Pancreas (tissue), 10 donors: Measurements from ENCODE around the gene MYORG. TPM values are rescaled to one million over a fixed set of nuclear protein-coding genes. Genes with fewer than 3 reads are reported as not detected.
A peak's percentile ranks its signal among the peaks of the same experiment; 100 is the strongest.

ENCODE experiments used
- ATAC-seq, 4 donors: fragments of 200-7000 bp; cut with Tn5 transposase; one replicate each; pipeline versions ENCODE4 v1.8.0 to v1.9.1; 2020; ENCODE audit warnings: mild to moderate bottlenecking in 4 of 4, moderate library complexity in 4 of 4
- DNase-seq, 6 donors: peaks; one replicate each; pipeline ENCODE4 v3.0.0-alpha.2; 2020
- FAIRE-seq: peaks from 2 replicates; lab custom pipeline; 2012; peaks lifted over from hg19 to GRCh38; lab: Jason Lieb, UNC
- H3K27ac ChIP-seq, 4 donors: fragments of 200-600 bp; sonication (generic); 1 replicate in 3 of 4; 2 replicates in 1 of 4; pipeline versions ENCODE4 v1.5.0 to v1.8.0; 2020
- H3K27me3 ChIP-seq, 4 donors: fragments of 200-600 bp; one replicate each; pipeline ENCODE4 v1.8.0; 2021
- H3K36me3 ChIP-seq, 3 donors: fragments of 200-600 bp; sonication (generic) in 1 of 3; one replicate each; pipeline versions ENCODE4 v1.5.0 to v1.8.0; 2020 to 2021
- H3K4me1 ChIP-seq, 3 donors: fragments of 200-600 bp; one replicate each; pipeline ENCODE4 v1.8.0; 2021
- H3K4me3 ChIP-seq, 4 donors: fragments of 200-600 bp; sonication (generic) in 2 of 4; one replicate each; pipeline versions ENCODE4 v1.5.0 to v1.8.0; 2020 to 2021
- H3K9me3 ChIP-seq, 4 donors: fragments of 200-600 bp; one replicate each; pipeline ENCODE4 v1.8.0; 2021
- WGBS, 2 donors: extraction: QIAGEN DNeasy Blood & Tissue Kit; methylation state at CpG; one replicate each; pipeline ENCODE4 v1.1.7; 2013; 5-methylcytosine and 5-hydroxymethylcytosine counted together
- intact Hi-C, 3 donors: fragments of 100-400 bp; cut with DNase I; formaldehyde crosslinking; loops; one replicate each; pipeline versions ENCODE4 v1.11.1 to v1.14.2; 2022
- polyA plus RNA-seq, 2 donors: library from polyadenylated mRNA; stranded (reverse); fragments of 200-250 nt; gene quantifications; one replicate each; pipeline ENCODE4 v1.2.3, GENCODE V29; 2013
- total RNA-seq, 6 donors: library from RNA; stranded (reverse); fragmentation: NEBNext Ultra II Directional in 4 of 6; extraction: Animal tissue kit (Norgen Biotek cat#: 25700) in 4 of 6; gene quantifications; one replicate each; pipeline versions ENCODE4 v1.2.1 to v1.2.4, GENCODE V29; 2021 to 2023
- TF ChIP-seq, protein P1 (sequence below), 4 donors: fragments of 200-600 bp; sonication (generic) in 3 of 4; IDR thresholded peaks; one replicate each; pipeline versions ENCODE4 v1.5.0 to v1.8.0; 2021; ENCODE audit warnings: antibody characterized with exemption in 4 of 4
- donor health status: healthy with polysubstance abuse.
- donor health status: DM: no; HTN: no; CAD: no; lungs with moderate emphysema.
- donor health status: DM: no; HTN: no; CAD: no.
- donor health status: control.
- donor health status: control.
- donor health status: Bipolar disorder and iron deficiency.
- donor health status: DM: yes; HTN: yes; CAD: no.
- donor health status: DM: no; HTN: no; CAD: no.
- donor health status: DM: no; HTN: no; CAD: no.
- donor health status: DM: yes; HTN: yes; CAD: no.

Gene MYORG
- total and polyA plus RNA-seq, 8 donors, result 1.8 to 17.5 (median 9.6) TPM

DNA sequence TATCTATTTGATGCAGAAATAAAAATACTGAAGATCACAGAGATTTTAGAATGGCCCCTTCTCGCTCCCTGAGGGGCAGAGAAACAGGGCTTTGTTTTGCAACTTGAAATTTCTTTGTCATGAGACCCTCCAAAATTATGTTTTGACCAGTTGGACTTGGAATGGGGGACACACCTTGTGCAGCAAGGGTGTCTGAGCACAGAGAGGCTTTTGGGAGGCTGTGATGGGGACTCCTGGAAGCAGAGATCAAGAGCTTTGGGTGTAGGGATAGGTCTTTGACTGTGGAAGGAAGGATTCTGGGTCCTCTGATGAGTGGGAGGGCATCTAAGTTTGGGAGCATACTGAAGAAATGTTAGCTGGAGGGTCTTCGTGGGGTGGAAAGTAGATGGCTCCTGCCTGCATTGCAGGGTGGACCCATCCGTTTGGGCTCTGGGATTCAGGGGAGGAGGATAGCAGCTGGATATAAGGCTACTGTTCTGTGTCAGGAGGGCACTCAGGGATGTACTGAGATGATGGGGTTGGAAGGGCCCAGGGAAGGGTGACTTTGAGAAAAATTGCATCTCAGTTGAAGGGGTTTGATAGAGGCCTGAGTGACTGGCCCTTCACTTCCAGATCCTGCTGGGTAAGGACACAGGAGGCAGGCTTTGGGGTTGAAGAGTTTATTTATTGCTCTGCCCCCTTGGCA lies 1.8 kb upstream of the MYORG start:
- H3K27me3 ChIP-seq, result no peaks in the 10 kb centered on the region
- no peak for FAIRE-seq
- no peaks in the 10 kb centered on the region for H3K9me3 ChIP-seq
- no peak overlapping the region for H3K27ac ChIP-seq
- 94% methylated on average over 3 of the region's 3 CpGs for WGBS, 2 donors
- H3K4me3 ChIP-seq, result no peak overlapping the region
- intact Hi-C loops, result loop anchor here in 1 of 3 donors (5.0 kb wide), 1 partner anchor 46 kb away; no protein-coding TSS in a partner anchor
- H3K36me3 ChIP-seq, result no peaks in the 10 kb centered on the region
- H3K4me1 ChIP-seq, result peaks cover 11 to 23% (median 16%) of the 10 kb centered on the region in 3 donors
- ATAC-seq, result no peak
- TF ChIP-seq, protein P1, sequence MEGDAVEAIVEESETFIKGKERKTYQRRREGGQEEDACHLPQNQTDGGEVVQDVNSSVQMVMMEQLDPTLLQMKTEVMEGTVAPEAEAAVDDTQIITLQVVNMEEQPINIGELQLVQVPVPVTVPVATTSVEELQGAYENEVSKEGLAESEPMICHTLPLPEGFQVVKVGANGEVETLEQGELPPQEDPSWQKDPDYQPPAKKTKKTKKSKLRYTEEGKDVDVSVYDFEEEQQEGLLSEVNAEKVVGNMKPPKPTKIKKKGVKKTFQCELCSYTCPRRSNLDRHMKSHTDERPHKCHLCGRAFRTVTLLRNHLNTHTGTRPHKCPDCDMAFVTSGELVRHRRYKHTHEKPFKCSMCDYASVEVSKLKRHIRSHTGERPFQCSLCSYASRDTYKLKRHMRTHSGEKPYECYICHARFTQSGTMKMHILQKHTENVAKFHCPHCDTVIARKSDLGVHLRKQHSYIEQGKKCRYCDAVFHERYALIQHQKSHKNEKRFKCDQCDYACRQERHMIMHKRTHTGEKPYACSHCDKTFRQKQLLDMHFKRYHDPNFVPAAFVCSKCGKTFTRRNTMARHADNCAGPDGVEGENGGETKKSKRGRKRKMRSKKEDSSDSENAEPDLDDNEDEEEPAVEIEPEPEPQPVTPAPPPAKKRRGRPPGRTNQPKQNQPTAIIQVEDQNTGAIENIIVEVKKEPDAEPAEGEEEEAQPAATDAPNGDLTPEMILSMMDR (IDR thresholded peaks at IDR 0.05), result no peak
- DNase-seq, result peak in 1 of 6 donors; percentile 13

DNA sequence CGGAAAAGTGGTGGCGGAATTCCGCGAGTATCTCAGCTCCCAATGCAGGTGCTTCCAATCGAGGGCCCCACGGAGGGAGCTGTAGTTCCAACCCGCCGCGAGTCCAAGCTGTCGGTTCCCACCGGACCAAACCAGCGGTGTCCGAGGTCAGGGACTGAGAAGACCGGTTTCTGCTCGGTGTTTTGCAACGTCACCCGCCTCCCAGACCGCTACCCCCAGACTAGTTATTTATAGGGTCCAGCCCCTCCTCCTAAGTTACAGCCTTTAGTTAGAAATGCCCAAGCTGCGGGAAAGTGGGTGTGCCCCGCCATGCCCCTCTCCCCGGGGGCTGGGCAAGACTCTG lies 677 bp upstream of the MYORG start:
- TF ChIP-seq, protein P1 (IDR thresholded peaks at IDR 0.05), result no peak
- DNase-seq (peak in 5 of 6 donors; percentile 63 to 84 (median 72)), FAIRE-seq (no peak), ATAC-seq (peak in 2 of 4 donors; percentile 1)
- intact Hi-C loops, result loop anchor here in 2 of 3 donors (2.0 to 5.0 kb wide), 2 partner anchors 43 to 45 kb away; no protein-coding TSS in a partner anchor
- H3K27me3 ChIP-seq, result no peaks in the 10 kb centered on the region
- H3K27ac ChIP-seq, result peak overlapping the region; percentile 60 to 91 (median 76)
- peak overlapping the region; percentile 6 to 73 (median 53) for H3K4me3 ChIP-seq
- peaks cover 0 to 1% (median 0%) of the 10 kb centered on the region in 3 donors for H3K36me3 ChIP-seq
- H3K4me1 ChIP-seq, result peaks cover 11 to 23% (median 16%) of the 10 kb centered on the region in 3 donors
- H3K9me3 ChIP-seq, result no peaks in the 10 kb centered on the region
- WGBS, 2 donors, result 1 to 2% methylated on average over 21 of the region's 21 CpGs

DNA sequence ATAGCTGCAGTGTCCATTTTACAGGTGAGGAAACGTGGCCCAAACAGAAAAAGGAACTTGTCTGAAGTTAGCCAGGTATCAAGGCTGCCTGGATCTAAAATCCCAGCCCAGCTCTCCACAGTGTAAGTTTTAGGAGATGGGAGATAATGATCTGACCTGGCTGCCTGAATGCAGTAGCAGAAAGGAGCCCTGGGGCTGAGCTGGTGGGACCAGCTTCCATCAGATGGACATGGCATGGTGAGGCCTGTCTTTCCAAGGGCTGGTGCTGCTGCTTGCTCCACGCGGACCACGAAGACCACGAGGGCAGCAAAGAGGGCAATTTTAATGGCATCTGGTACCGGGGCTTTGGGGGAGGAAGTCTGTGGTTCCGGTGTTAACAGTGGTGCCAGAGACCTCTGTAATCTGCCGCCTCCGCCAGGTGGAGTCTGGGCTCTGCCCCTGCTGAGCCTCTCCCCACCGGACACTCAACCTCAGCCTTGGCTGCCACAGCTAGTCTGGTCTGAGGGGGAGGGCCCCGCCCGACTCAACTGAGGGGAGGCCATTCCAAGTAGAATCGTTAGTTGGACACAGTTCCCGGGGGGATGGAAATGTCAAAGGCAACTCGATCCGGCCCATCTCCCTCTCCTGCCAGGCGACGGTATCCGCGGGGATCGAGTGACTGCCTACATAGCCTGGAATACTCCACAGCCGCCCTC lies 650 bp downstream of the MYORG start:
- Histone ChIP-seq H3K27me3 (no peaks in the 10 kb centered on the region), H3K4me3 (peak overlapping the region; percentile 47 to 73 (median 54)), H3K9me3 (no peaks in the 10 kb centered on the region), H3K27ac (peak overlapping the region; percentile 54 to 91 (median 76)), H3K36me3 (peaks cover 0 to 13% (median 5%) of the 10 kb centered on the region in 3 donors), H3K4me1 (peaks cover 11 to 23% (median 16%) of the 10 kb centered on the region in 3 donors)
- WGBS, 2 donors, result 5% methylated on average over 22 of the region's 22 CpGs
- intact Hi-C loops, result loop anchor here in 2 of 3 donors (2.0 to 5.0 kb wide), 2 partner anchors 41 to 44 kb away; no protein-coding TSS in a partner anchor
- FAIRE-seq (no peak), DNase-seq (peak; percentile 64 to 84 (median 76)), ATAC-seq (peak; percentile 33 to 56 (median 44))
- TF ChIP-seq, protein P1 (IDR thresholded peaks at IDR 0.05), result no peak

DNA sequence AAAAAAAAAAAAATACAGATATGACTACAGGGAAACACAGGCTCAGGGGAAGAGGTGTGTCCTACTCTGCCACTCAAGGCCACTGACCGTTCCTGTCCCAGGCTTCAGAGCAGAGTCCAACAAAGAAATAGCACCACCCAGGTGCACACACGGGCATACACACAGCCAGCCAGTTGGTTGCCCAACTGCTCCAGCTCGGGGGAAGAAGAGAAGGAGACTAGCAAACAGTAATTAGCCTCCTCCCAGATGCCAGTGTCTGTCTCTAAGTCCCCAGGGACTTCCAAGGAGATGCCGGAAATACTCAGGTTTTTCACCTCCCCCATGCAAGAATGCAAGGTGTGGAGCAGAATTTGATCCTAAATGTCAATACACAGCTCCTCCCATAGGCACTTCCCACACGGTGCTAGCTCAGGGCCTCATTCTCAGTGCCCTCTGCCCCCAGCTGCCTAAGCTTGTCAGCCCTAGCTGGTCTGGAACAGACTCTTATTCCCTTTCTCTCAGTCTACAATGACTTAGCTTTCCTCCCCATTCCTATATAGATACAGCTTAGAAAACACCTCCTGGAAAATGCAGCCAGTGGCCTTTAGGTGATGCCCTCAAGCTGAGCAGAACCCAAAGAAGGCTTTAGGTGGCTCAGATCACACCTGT lies 1.7 kb downstream of the MYORG start:
- Histone ChIP-seq H3K27me3 (no peaks in the 10 kb centered on the region), H3K4me1 (peaks cover 11 to 21% (median 11%) of the 10 kb centered on the region in 3 donors), H3K27ac (peak overlapping the region; percentile 22 to 91 (median 69)), H3K36me3 (peaks cover 0 to 23% (median 6%) of the 10 kb centered on the region in 3 donors), H3K9me3 (no peaks in the 10 kb centered on the region), H3K4me3 (peak overlapping the region in 1 of 4 donors; percentile 73)
- FAIRE-seq, result peak; percentile 23
- TF ChIP-seq, protein P1 (IDR thresholded peaks at IDR 0.05), result no peak
- ATAC-seq, result peak; percentile 36 to 62 (median 54)
- intact Hi-C loops, result loop anchor here in 1 of 3 donors (5.0 kb wide), 1 partner anchor 43 kb away; no protein-coding TSS in a partner anchor
- DNase-seq, result peak; percentile 70 to 82 (median 78)
- WGBS, 2 donors, result 10 to 14% methylated on average over 5 of the region's 5 CpGs
